Cardiac fibroblast (primary cell): ENCODE data around the gene EIPR1.

Source experiments
- DNase-seq, 2 donors: peaks; one replicate each; pipeline versions ENCODE4 v3.0.0 to v3.0.0-alpha.2; 2010; ENCODE audit warnings: low read depth in 2 of 2
- H3K4me3 ChIP-seq, 2 donors: replicated peaks in 1 of 2; 1 replicate in 1 of 2; 2 replicates in 1 of 2; pipeline ENCODE4 v1.5.1; 2011; ENCODE audit warnings: low read depth in 2 of 2, low read length in 2 of 2, mild to moderate bottlenecking in 2 of 2, moderate library complexity in 1 of 2
- CTCF ChIP-seq: IDR thresholded peaks from one replicate; pipeline ENCODE4 v1.5.1; 2011; ENCODE audit warnings: low read depth, mild to moderate bottlenecking, low read length, inconsistent platforms

Gene EIPR1

DNA sequence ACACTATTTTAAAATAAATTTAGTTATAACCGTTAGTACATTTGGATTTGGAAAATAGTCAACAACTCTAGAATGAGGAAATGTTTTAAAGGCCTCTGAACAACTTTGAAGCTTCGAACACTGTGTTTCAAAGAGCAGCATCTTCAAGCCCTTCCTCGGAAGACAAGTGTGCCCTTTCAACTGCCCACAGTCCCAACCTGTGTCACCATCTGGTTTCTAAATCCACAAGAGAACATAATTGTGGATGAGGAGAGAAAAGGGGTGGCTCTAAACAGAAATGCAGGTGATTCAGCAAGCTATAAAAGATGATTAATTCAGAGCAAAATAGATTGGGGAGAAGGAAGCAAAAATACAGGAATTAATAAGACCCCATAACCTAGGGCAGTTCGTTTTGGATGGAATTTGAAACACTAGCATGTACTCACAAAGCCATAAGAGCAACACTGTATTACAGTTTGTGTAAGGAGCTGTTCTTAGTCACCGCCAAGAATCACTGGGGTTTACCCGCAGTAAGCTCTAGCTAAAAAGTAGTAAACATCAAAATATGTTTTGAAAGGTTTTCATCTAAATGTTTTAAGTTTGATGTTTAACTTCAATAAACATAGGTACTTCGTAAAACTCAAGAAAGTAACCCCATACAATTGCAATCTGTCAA, 160.7 kb downstream of the EIPR1 start:
- H3K4me3 ChIP-seq: no peak overlapping the region
- TF ChIP-seq CTCF: no peak
- DNase-seq: no peak

DNA sequence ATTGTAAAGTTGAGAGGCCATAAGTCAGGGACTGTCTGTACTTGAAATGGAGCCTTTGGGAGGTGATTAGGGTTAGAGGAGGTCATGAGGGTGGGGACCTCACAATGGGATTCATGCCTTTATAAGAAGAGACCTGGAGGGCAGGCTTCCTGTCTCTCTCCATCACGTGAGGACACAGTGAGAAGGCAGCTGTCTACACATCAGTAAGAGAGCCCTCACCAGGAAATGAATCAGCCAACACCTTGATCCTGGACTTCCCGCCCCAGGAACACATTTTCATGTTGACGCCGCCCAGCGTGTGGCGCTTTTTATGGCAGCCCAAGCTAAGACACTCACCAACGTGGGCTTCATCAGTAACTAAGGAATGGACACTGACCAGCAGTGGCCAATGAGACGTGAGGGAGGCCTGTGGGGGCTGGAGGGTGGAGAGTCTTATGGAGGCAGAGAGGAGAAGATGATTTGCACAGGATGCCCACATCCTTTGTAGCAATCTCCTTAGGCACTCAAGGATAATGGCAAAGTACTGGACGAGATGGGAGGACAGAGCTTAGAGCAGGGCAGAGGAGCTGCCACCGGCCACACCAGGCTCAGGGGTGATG, 162.7 kb downstream of the EIPR1 start:
- no peak for TF ChIP-seq CTCF
- DNase-seq: no peak
- H3K4me3 ChIP-seq: no peak overlapping the region

DNA sequence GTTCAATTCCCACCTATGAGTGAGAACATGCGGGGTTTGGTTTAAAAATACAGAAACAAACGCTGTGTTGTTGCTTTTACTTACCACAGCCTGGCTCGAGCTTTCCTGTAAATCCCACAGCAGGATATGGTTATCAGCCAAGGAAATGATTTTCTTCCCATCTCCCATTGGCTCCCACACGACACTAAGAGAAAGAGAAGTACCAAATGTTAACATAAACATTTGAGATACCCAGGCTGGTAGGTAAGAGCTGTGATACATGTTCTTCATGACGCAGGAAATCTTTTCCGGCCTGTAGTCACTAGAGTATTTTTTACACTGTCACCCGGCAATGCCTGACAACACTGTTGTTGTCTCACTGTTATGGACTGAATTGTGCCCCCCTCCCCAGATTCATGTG, 163.6 kb downstream of the EIPR1 start:
- peak in 1 of 2 donors; percentile 49 for DNase-seq
- H3K4me3 ChIP-seq: no peak overlapping the region
- TF ChIP-seq CTCF: no peak

GRCh38 chr2:3212984-3213383, 164.6 kb downstream of the EIPR1 start:
- H3K4me3 ChIP-seq: no peak overlapping the region
- no peak for DNase-seq

GRCh38 chr2:3212061-3212362, 165.6 kb downstream of the EIPR1 start:
- TF ChIP-seq CTCF: no peak
- no peak overlapping the region for H3K4me3 ChIP-seq
- no peak for DNase-seq

More at GRCh38 chr2:3212984-3213383, 164.6 kb downstream of the EIPR1 start:
- TF ChIP-seq CTCF: no peak

- DNase-seq: no peak
- no peak for TF ChIP-seq CTCF
- no peak overlapping the region for H3K4me3 ChIP-seq
Measured at GRCh38 chr2:3211256-3212060, 166.2 kb downstream of the EIPR1 start.
